Activated CD8-positive, alpha-beta memory T cell treated with anti-CD3 and anti-CD28 coated beads for 24 hours (primary cell): ENCODE data around the gene BRAT1.
"Not testable (repeated sequence)": the region's sequence is repeated elsewhere in the genome, so short reads cannot be mapped to it uniquely, and the experiment has no call there.

Experiments
- DNase-seq: peaks from one replicate; pipeline ENCODE4 v3.0.0-alpha.2; 2020

BRAT1 gene

GRCh38 chr7:2555121-2556052 lies at the start of gene BRAT1:
BRAT1 (minus strand) TSS chr7:2555524; CDS start chr7:2554431, 1,093 bp downstream.
- peak; percentile 99 for DNase-seq

DNA sequence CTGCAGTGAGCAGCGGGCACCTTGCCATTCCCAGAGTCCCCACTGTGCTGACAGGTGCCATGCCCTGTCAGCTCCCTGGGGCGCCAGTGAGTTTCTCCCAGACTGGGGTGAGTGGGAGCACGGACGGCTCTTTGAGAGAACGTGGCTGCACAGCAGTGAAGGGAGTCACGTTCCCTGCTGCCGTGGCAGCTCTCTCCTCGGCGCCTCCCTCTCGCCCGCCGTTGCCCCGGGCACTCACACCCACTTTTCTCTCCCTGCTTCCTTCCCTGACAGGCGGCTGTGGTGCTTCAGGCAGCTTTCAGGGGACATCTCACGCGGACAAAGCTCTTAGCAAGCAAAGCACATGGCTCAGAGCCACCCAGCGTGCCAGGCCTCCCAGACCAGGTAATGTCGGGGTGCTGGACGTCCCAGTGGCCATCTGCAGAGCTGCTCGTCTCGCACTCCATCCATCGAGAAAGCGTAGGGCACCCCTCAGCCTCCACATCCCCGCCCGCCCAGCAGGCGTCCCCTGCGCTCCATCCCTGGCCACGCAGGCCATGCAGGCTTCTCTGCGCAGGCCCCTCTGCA lies 49.4 kb upstream of the BRAT1 start:
- DNase-seq: no peak

GRCh38 chr7:2603044-2603965 lies 48.0 kb upstream of the BRAT1 start:
- DNase-seq: no peak

- DNase-seq: no peak
Measured at GRCh38 chr7:2602406-2603043, 47.2 kb upstream of the BRAT1 start.

GRCh38 chr7:2601907-2602306 lies 46.6 kb upstream of the BRAT1 start:
- no peak for DNase-seq

DNA sequence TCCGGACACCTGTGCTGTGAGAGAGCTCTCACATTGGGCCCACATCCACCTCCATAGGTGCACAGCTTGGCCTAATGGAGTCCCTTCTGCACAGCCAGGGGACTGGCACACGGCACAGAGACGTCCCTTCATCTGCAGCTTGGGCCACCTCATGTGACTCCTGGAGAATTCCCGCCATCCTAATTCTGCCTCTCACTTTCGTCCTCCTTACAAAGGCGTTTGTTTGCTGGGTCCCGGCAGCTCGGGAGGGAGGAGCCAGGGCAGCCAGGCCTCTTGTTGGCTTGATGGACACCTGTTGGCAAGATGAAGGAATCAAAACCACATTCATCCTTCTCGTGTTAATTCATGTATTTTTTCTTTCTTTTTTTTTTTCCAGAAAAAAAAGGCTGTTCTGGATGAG lies 45.7 kb upstream of the BRAT1 start:
- no peak for DNase-seq

DNA sequence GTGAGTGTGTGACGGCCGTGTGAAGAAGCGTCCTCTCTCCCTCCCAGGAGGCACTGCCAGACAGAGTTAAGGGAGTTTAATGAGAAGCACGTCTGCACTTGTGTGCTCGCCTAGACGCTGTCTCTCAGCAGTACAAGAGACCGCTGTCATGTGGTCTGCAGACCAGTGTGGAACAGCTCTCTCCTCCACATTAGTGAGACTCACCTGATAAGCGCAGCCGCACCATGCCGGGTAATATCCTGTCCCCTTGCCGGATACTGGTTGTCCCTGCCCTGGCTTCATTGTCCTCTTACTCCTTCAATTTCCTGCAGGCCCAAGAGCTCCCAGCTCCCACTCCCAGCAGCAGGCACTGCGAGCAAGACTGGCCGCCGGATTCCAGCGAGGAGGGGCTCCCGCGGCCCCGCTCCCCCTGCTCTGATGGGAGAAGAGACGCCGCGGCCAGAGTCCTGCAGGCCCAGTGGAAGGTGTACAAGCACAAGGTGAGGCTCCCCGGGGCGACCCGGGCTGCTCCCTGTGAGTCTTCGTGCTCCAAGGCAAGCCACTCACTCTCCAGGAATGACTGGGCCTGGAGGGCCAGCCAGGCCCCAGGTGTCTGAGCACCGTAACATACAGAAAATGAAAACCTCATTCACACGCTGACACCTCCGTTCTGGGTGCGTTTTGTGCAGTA lies 43.0 kb upstream of the BRAT1 start:
- DNase-seq: no peak

- DNase-seq: no peak
Measured at GRCh38 chr7:2597273-2597640, 41.9 kb upstream of the BRAT1 start.

- no peak for DNase-seq
Measured at GRCh38 chr7:2596464-2597272, 41.3 kb upstream of the BRAT1 start.

DNA sequence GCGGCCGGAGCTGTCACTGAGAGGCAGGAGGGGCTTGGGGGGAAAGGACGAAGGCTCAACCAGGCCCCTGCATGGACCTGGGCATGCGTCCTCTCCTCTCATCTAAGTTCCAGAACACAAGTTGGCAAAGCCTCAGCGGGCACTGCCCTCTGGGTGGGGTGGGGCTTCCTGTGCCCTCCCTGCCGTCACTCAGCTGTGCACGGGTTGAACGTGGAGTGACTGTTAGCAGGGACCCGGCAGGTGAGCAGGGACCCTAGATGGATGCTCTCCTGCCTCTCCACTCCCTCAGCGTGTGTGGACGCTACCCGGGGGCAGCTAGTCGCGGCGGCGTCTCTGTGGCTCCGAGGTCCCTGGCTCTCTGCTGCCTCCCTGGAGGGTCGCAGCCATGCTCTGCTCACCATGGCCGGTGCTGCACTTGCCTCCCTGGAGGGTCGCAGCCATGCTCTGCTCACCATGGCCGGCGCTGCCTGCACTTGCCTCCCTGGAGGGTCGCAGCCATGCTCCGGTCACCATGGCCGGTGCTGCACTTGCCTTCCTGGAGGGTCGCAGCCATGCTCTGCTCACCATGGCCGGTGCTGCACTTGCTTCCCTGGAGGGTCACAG lies 40.0 kb upstream of the BRAT1 start:
- no peak for DNase-seq

GRCh38 chr7:2594599-2594998 lies 39.3 kb upstream of the BRAT1 start:
- DNase-seq: no peak

- DNase-seq: no peak
Measured at GRCh38 chr7:2593036-2593727, 37.9 kb upstream of the BRAT1 start.

DNA sequence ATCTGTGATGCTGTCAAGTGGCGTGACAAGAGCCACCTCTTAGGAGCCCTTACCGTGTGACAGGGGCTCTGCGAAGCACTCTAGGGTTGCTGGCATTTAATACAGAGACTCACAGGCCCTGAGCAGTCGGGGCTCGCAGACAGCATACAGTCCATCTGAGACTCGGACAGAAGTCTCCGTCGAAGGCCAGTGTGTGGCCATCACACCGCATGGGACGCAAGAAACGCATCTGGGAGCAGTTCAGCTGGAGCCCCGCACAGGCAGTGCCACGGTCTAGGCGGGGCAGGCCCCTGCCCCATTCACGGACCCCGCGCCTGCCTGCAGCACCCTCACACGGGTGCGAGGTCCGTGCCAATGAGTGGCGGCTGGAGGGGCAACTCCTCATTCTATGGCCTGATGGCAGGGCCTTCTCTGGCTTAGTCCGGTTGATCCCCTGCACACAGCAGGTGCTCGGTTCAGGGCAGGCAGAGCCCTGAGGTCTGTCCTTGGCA lies 37.1 kb upstream of the BRAT1 start:
- no peak for DNase-seq

GRCh38 chr7:2589941-2590340 lies 34.6 kb upstream of the BRAT1 start:
- not testable (repeated sequence) for DNase-seq

DNA sequence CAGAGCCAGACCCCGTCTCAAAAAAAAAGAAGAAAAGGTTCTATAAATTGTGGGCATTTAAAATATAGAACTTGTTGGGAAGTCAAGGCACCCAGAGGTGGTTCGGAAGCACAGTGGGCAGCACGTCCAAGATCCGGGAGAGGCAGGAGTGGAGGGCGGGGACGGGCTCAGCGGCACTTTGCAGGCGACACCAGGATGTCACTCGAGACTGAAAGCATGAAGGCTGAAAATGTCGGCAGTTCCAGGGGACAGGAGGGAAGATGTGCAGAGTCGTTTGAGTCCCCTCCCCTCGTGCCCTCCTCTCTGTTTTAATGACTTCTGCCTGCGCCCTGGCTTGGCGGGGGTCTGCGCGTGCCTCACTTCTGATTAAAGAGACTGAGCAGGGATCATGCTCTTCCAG lies 34.0 kb upstream of the BRAT1 start:
- no peak for DNase-seq

DNA sequence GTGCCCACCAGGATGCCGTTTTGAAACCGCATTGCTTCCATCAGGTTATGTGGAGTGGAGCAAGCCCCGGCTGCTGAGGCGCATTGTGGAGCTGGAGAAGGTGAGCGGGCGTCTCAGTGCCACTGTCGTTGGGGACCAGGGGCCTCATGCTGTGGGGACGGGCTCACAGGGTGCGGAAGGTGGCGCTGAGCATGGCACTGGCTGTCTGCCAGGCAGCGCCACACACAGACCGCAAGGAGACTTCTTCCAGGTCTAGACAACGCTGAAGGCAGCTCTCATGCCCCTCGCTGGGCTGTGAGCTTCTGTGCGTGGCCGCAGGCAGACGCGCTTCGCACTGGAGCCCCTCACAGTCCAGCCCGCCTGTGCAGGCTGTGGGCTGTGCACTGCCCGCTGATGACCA lies 32.5 kb upstream of the BRAT1 start:
- no peak for DNase-seq

GRCh38 chr7:2587134-2587533 lies 31.8 kb upstream of the BRAT1 start:
- DNase-seq: no peak

GRCh38 chr7:2586326-2587020 lies 31.1 kb upstream of the BRAT1 start:
- DNase-seq: no peak

DNA sequence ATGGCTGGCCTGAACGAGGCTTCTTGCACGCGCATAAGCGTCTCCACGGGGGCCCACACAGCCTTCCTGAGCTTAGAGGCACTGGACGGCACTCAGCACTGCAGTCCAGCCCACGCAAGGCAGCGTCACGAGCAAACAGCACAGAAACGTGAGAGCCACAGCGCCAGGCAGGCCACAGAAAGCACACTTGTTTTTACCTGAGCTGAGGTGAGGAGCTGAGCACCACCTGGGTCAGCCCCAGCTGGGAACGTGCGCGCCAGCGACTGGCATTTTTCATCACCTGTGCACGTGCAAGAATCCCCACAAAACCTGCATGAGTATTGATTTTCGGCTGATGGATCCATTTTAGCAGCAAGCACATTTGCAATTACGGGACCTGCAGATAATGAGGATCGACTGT lies 30.1 kb upstream of the BRAT1 start:
- no peak for DNase-seq
